T1000 (cell line): ENCODE measurements around the gene PMF1.
A peak's percentile ranks its signal among the peaks of the same experiment; 100 is the strongest.
"Not testable (repeated sequence)": the region's sequence is repeated elsewhere in the genome, so short reads cannot be mapped to it uniquely, and the experiment has no call there.

Source experiments
- DNase-seq: peaks from one replicate; lab custom pipeline; 2025; ENCODE audit warnings: mixed read lengths; lab: John Stamatoyannopoulos, UW

PMF1 gene

DNA sequence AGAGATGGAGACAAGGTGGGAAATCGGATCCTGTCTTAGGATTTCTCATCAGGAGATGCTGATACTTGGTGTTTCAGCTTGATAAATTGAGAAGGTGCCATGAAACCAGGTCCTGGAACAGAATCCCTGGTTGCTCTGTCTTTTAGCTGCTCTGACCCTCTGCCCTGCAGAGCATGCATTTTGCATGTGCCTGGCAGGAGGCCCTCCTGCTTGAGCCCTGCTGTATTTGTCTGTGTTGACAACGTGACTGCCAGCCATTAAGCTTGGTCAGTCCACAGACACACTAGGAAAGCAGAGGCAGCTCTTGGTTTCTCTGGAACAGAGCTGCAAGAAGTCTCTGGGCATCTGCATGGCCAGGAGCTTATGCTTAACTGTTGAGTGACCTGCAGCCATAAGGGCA lies 16.4 kb upstream of the PMF1 start:
- DNase-seq: no peak

DNA sequence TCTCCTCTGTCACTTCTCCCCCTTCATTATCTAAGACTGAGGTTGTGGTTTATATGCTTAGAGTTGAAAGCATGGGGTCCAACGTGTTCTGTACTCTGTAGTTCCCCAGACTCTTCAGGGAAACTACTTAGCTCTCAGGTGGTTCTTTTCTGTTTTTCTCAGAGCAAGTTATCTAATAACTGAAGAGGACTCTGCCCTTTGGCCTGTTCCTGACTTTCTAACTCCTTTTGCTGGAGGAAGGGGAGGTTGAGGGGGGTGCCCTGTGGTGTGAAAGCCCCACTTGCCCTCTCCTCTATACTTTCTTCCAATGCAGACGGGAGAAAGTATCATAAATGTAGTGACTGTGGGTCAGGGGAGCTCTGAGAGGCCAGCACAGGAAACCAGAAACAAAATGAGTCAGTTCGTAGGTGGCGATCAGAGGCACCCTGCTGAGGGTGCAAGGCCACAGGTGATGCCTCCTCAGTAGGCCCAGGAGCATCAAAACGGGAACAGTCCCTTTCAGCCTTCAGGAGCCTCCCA lies 13.9 kb upstream of the PMF1 start:
- no peak for DNase-seq

DNA sequence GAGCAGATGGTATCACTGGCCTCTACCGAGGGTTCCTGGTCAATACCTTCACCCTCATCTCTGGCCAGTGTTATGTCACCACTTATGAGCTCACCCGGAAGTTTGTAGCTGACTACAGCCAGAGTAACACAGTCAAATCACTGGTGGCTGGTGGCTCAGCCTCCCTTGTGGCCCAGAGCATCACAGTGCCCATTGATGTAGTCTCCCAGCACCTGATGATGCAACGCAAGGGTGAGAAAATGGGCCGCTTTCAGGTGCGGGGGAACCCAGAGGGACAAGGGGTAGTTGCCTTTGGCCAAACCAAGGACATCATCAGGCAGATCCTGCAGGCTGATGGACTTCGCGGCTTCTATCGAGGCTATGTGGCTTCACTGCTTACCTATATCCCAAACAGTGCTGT lies 12.8 kb upstream of the PMF1 start:
- DNase-seq: no peak

DNA sequence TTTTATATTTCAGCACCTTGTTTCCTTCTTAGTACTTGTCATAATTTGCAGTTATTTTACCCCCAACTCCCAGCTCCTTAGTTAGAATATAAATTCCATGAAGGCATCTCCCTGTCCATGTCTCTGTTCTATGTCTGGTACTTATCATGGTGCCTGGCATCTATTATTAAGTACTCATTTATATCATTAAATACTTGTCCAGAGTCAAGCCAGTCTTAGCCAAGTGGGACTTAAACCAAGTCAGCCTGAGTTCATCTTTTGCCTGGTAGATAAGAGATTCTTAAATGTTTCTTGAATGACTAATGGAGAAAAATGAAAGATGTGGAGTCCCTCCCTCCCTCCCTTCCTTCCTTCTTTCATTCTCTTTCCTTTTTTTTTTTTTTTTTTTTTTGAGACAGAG lies 9.5 kb upstream of the PMF1 start:
- no peak for DNase-seq

DNA sequence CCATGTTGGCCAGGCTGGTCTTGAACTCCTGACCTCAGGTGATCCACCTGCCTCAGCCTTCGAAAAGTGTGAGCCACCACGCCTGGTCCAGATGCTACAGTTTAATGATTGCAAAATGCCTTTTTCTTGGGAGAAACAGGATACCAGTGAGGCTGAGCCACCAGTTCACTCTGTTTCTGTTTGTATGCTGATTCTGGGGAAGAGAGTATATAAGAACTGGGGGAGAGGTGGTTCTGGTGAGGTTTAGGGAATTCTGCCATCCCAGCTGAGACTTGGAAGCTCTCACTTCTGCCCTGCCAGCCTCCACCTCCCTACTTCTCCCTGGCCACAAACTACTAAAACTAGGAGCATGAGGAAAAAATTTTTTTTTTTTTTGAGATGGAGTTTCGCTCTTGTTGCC lies 8.1 kb upstream of the PMF1 start:
- no peak for DNase-seq

DNA sequence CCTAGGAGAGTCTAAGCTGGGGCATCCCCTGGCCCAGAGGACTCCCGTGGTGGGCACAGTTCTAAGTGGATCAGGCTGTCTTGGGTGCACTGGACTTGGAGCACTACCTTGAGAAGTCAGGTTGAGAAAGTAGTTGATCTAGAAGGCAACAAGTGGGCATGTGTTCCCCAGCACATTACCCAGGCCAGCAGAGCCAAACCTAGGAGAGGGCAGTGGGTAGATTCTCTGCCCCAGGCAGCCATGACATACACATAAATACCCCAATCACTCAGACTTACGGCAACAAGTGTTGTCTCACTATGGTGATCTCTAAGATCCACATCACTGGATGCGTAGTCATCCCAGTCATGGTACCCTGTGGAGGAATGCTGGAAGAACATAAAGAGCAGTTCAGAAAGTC lies 1.6 kb upstream of the PMF1 start:
- no peak for DNase-seq

DNA sequence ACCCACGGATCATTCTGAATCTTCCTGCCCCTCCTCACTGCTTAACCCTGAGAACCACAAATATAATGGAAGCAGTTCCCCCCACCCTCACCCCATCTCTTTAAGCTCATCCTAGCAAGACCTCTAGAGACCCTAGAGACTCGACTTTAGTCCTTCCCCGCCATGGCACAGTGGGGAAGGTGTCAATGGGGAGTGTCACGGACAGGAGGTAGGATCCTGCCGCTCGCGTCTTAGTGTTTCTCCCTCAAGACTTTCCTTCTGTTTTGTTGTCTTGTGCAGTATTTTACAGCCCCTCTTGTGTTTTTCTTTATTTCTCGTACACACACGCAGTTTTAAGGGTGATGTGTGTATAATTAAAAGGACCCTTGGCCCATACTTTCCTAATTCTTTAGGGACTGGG lies 677 bp upstream of the PMF1 start:
- DNase-seq: no peak

DNA sequence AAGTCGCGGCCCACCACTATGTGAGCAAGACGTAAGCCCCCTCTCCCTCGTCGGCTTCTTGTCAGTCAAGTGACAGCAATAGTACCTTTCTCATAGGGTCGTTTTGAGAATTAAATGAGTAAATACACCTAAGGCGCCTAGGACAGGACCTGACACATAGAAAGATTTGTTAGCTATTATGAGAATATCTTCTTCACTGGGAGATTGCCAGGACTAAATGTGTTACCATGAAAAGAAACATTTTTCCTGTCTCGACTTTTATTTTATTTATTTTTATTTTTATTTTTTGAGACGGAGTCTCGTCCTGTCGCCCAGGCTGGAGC lies 798 bp downstream of the PMF1 start:
- no peak for DNase-seq

DNA sequence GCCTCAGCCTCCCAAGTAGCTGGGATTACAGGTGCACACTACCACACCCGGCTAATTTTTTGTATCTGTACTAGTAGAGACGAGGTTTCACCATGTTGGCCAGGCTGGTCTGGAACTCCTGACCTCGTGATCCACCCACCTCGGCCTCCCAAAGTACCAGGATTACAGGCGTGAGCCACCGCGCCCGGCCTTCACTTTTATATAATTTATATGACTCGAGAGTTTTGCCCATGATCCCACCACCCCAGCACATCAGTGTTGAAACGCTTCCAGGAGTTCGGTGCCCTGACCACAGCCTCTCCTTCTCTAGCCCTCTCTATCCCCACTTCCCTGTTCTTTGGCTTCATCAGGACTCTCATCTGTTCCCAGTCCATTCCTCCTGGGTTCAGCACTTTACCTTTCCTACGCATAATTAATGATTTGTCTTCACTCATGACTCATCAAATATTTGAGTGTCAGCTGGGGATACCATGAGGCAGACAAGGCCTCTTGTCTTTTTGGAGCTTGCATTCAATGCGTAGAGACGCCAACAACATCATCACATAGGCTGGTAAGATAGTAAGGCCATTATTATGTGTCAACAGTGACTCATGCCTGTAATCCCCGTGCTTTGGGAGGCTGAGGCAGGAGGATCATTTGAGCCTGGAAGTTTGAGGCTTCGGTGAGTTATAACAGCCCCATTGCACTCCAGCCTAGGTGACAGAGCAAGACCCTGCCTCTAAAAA lies 1.4 kb downstream of the PMF1 start:
- DNase-seq: peak; percentile 10

DNA sequence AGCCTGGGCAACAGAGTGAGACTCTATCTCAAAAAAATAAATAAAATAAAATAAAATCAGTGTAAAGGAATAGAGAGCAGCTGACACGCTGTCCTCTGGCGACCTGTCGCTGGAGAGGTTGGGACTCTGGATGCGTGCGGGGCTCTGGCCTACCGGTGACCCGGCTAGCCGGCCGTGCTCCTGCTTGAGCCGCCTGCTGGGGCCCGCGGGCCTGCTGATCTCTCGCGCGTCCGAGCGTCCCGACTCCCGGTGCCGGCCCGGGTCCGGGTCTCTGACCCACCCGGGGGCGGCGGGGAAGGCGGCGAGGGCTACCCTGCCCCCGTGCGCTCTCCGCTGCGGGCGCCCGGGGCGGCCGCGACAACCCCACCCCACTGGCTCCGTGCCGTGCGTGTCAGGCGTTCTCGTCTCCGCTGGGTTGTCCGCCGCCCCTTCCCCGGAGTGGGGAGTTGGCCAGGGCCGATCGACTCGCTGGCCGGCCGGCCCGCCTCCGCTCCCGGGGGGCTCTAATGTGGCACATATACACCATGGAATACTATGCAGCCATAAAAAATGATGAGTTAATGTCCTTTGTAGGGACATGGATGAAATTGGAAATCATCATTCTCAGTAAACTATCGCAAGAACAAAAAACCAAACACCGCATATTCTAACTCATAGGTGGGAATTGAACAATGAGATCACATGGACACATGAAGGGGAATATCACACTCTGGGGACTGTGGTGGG lies 3.7 kb downstream of the PMF1 start:
- not testable (repeated sequence) for DNase-seq

DNA sequence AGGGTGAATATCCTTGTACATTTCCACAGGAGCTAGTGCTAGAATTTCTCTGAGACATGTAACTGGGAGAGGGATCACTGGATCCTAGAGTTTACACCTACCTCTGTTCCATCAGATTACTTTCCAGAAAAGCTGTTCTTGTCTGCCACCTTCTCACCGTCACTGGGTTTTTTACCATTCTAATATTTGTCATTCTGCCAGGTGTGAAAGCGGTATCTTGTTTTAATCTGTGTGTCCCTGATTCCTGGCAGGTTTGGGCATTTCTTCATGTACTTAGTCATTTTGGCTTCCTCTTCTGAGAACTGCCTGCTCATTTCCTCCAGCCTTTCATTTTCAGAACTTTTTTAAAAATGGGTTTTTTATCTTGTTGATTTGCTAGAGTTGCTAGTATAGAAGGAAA lies 5.1 kb downstream of the PMF1 start:
- DNase-seq: no peak

DNA sequence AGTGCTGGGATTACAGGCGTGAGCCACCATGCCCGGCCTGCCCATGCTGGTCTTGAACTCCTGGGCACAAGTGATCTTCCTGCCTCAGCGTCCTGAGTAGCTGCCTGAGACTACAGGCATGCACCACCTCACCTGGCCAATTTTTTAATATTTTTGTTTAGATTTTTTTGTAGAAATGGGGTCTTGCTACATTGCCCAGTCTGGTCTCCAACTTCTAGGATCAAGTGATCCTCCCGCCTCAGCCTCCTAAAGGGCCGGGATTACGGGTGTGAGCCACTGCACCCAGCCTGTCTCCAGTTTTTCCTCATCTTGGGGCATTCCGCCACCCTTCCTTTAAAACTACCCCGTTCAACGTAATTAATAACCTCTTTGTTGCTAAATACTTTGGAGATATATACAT lies 7.4 kb downstream of the PMF1 start:
- DNase-seq: no peak

DNA sequence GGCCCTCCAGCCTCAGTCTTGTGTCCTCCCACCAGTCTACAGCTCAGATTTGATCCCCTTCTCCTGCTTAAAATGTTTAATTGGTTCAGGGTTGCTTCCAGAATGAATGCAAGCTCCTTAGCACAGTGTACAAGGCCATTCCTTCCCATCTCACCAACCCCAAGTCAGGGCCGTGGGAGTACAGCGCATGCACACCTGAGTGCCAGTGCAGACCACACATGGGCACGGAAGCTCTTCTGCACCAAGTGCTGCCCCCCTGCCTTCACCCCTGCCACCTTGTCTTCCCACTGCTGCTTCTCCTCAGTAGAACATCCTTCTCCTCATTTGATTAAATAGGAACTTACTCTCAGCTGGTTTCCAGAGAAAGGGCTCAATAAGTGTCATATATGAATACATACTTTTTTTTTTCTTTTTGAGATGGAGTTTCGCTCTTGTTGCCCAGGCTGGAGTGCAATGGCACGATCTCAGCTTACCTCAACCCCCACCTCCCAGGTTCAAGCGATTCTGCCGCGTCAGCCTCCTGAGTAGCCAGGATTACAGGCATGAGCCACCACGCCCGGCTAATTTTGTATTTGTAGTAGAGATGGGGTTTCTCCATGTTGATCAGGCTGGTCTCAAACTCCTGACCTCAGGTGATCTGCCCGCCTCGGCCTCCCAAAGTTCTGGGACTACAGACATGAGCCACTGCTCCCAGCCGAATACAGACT lies 9.3 kb downstream of the PMF1 start:
- DNase-seq: no peak

DNA sequence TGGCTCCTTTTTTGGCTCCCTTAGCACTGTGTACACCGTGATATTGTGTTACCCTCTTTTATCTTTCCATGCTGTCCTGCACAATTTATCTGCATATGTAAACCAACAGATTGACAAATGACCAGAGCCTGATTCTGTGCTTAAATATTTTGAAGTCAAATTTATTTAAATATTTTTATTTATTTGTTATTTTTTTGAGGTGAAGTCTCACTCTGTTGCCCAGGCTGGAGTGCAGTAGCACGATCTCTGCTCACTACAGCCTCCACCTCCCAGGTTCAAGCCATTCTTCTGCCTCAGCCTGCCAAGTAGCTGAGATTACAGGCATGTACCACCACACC lies 12.8 kb downstream of the PMF1 start:
- no peak for DNase-seq

DNA sequence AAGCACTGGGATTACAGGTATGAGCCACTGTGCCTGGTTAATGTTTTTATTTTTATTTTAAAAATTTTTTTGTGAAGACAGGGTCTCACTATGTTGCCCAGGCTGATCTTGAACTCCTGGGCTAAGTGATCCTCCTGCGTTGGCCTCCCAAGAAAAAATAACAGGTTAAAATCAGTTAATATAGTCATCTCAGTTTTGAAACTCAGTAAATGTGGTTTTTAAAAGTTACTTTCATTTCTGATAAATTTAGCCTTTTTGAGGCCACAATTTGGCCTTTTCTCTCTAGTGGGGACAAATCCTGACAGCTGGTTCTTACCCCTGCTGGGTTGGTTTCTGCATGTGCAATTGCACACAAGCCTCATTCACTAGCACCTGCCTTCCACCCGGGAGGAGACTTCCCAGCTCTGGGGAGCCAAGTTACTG lies 13.3 kb downstream of the PMF1 start:
- DNase-seq: no peak

DNA sequence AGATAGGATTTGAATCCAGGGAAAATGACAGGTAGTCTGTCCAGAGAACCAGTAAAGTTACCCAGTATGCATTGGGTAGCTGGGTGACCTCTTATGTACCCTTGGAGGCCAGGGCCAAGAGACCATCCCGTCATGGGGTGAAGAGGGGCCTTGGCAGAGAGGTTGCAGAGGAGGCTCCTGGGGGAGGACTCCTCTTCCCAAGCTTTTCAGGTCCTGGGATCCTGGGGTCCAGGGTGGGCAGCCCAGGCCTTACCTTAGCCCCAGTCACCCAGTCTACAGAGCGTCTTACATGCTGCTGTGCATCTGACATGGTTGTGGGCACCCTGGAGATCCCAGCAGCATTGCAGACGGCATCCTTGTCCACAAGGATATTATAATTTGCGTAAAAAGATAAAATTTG lies 14.0 kb downstream of the PMF1 start:
- no peak for DNase-seq

DNA sequence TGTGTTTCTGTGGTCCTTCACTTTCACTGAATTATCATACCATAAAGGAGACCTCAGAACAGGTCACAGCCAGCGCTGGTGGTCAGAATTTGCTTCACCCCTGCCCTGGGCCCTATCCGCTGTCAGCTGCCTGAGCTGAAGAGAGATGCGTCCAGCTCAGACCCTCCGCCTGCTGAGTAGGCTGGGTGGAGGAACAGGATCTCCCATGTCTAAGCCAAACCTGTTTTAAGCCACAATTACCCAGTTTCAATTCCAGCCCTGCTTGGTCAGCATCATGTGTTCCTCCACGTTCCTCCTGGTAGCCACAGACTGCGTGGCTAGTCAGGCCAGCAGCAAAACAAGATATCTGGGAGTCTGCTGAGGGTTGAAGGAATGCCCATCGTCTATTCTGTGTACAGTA lies 15.7 kb downstream of the PMF1 start:
- no peak for DNase-seq

DNA sequence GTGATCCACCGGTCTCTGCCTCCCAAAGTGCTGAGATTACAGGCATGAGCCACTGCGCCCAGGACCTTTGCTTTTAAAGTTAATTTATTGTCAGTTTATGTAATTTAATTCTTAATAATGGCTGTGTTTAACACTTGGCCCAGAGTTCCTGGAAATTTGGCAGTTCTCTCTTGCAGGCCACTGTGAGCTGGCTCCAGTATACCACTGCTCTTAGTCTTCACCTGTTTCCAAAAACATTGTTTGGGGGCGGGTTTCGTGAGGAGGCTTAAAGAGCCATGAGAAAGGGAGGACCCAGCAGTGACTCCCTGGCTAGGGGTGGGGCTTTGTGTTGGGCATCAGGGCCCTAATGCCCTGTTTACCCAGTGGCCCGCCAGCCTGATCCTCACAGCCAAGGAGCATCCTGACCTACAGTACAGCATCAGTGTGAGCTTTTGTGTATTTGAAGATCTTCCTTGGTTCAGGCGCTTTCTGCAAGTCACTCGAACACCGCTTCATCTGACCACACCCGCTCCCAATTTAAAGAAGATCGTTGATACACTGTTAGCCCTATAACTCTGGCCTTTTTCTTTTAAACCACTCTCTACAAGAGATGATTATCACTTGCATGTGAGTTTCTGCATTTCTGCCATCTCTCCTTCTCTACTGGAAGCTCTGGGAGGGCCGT lies 17.1 kb downstream of the PMF1 start:
- DNase-seq: no peak

DNA sequence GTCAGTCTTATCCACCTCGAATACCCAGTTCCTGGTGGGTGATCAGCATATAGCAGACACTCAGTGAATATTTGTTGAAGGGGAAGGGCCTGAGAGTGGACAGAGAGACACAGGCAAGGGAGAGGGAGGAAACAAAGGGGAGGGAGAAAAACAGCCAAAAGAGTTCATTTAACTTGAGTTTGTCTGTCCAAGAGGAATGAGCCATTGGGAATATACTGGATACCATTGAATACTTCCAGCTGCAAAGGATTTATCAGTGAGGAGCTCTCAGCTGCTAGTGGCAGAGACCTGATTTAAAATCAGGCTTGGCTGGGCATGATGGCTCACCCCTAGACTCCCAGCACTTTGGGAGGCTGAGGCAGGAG lies 17.6 kb downstream of the PMF1 start:
- no peak for DNase-seq

DNA sequence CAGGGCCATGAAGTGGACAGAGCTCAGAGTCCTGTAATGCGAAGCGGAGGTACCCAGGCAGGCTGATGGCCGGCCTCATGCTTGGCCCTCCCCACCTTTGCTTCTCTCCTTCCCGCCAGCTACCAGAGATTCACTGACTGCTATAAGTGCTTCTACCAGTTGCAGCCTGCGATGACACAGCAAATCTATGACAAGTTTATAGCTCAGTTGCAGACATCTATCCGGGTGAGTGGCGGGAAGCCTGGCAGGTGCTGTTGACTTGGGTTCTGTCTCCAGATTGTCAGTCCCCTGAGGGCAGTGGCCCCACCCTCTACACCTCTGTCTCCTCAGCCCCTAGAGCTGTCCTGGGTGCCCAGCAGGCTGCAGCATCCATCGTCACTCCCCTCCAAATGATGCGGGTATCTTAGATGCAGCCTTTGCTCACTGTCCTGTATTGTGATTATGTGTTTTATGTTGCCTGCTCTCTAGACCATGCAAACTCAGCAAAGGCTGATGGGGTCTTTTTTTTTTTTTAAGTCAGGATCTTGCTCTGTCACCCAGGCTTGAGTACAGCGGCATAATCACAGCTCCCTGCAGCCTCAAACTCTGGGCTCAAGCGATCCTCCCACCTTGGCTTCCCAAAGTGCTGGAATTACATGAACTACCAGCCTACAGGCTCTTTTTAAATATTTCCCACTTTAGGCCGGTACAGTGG lies 19.5 kb downstream of the PMF1 start:
- no peak for DNase-seq

DNA sequence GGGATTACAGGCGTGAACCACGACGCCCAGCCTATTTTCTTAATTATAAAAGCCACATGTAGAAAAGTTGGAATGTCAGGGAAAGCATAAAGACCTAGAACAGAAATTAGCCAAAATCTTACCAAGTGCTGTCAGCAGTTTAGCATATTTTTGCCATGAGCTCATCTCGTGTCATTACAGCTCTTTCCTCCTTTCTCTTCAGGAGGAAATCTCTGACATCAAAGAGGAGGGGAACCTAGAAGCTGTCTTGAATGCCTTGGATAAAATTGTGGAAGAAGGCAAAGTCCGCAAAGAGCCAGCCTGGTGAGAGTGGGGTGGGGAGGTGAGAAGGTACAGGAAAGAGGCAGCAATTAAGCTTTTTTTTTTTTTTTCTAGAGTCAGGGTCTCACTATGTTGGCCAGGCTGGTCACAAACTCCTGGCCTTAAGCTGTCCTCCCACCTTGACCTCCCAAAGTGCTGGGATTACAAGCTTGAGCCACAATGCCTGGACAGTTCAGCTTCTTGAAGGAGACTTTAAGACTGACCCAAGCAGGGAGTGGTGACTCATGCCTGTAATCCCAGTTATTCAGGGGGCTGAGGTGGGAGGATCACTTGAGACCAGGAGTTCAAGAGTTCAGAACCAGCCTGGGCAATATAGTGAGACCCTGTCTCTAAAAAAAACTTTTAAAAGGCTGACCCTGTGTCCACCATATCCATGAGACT lies 20.8 kb downstream of the PMF1 start:
- DNase-seq: no peak

DNA sequence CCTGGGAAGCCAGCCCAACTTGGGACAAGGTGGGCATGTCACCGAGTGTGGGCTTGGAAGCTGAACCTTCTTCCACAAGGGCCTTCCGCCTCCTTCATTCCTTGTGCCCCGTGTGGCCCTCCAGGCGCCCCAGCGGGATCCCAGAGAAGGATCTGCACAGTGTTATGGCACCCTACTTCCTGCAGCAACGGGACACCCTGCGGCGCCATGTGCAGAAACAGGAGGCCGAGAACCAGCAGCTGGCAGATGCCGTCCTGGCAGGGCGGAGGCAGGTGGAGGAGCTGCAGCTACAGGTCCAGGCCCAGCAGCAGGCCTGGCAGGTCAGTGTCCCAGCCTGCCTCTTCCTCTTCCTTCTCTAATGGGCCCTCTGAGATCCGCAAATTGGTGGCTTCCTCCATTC lies 23.4 kb downstream of the PMF1 start:
- no peak for DNase-seq
